NT2/D1 (cell line): ENCODE results near the gene XIRP1.

ENCODE experiments used
- DNase-seq: peaks from one replicate; pipeline ENCODE4 v3.0.0-alpha.2; 2011; ENCODE audit warnings: low read depth, low spot score
- H3K27me3 ChIP-seq: 2 replicates; pipeline ENCODE4 v1.6.0; 2011; ENCODE audit warnings: mild to moderate bottlenecking; ENCODE audit not compliant: insufficient read length, insufficient read depth
- H3K36me3 ChIP-seq: 2 replicates; pipeline ENCODE4 v1.6.1; 2011; ENCODE audit warnings: mild to moderate bottlenecking, low read length, mixed read lengths; ENCODE audit not compliant: insufficient read depth, insufficient read length
- H3K4me1 ChIP-seq: 2 replicates; pipeline ENCODE4 v1.5.1; 2011; ENCODE audit not compliant: insufficient read depth, insufficient read length
- H3K4me3 ChIP-seq: 2 replicates; pipeline ENCODE4 v1.5.1; 2011; ENCODE audit warnings: low read depth; ENCODE audit not compliant: insufficient read length
- H3K9ac ChIP-seq: 2 replicates; pipeline ENCODE4 v1.6.0; 2011; ENCODE audit warnings: low read depth; ENCODE audit not compliant: insufficient read length
- H3K9me3 ChIP-seq: 2 replicates; pipeline ENCODE4 v1.5.1; 2011; ENCODE audit warnings: mild to moderate bottlenecking, low read length; ENCODE audit not compliant: insufficient read depth
- SUZ12 ChIP-seq: IDR thresholded peaks from 2 replicates; pipeline ENCODE4 v1.6.1; 2011; ENCODE audit not compliant: insufficient read length, insufficient read depth; ENCODE audit errors: extremely low read depth
- YY1 ChIP-seq: IDR thresholded peaks from 2 replicates; pipeline ENCODE4 v1.6.1; 2011; ENCODE audit not compliant: insufficient read length, insufficient read depth
- ZNF274 ChIP-seq: IDR thresholded peaks from 2 replicates; pipeline ENCODE4 v1.6.1; 2011; ENCODE audit warnings: mild to moderate bottlenecking, low read depth, low read length

The XIRP1 gene

DNA sequence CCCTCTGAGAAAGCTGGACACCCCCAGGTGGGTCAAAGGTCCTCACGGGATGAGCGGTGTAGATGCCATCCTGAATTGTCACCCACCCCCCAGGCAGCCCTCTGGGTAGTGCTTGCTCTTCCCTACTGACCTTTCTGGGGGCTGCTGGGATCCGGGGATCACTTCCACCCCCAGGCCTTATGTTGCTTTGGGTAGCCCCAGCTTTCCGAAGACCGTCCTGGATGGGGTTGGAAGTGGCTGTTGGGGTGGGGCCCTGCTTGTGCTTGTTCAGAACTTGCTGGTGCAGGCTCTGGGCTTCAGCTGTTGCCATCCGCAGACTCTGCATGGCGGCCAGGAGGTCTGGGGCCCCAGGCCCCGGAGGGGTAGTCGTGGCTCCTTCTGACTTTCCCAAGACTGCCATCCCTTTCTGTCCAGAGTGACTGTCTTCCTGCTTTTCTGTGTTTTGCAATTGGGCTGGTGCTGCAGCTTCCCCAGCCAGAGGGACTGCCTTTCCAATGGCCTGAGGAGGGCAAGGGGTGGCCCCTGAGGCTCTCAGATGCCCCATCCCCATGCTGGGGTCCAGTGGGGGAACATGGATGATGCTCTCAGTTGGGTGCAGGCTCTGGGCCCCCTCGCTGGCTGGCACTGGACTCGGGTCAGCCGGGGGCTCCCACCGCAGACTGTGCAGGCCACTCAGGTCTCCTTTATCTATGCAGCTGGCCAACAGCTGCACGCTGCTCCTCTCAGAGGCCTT, 6.3 kb downstream of the XIRP1 start:
- no peak for DNase-seq
- Histone ChIP-seq H3K36me3 (no peaks in the 10 kb centered on the region), H3K9me3 (no peaks in the 10 kb centered on the region), H3K9ac (no peak overlapping the region), H3K4me3 (no peak overlapping the region), H3K27me3 (no peaks in the 10 kb centered on the region), H3K4me1 (peaks cover 5% of the 10 kb centered on the region)
- TF ChIP-seq SUZ12: no peak

DNA sequence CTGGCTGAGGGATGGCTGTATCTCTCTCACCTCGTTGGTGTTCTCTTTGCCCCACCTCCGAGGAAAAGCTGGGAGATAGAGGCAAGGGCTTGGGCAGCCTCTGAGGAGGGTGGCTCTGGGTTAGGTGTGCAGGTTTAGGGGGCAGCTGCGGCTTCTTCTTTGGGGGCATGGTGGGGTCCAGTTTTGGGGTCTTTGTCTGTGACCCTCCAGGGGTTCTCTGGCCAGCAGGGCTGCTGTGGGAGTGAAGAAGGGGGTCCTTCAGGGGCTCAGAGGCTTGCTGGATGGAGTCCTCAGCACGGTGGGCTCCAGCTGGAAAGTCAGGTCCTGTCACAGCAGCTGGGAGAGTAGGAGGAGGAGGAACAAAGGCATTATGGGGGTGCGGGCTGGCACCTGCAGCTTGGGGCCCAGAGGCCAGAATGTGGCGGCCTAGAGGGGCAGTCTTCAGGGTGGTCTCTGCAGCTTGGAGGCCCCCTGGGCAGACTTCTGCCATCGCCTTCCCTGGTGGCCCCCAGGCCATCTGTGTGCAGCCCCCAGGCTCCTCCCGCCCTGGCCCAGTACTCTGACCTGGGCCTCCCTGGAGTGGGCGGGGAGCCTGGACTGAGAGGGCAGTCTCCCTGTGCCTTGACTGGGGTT, 7.0 kb downstream of the XIRP1 start:
- TF ChIP-seq ZNF274: no peak
- no peak for TF ChIP-seq YY1
- no peak for TF ChIP-seq SUZ12
- Histone ChIP-seq H3K4me1 (peaks cover under 1% of the 10 kb centered on the region), H3K27me3 (peaks cover under 1% of the 10 kb centered on the region), H3K36me3 (no peaks in the 10 kb centered on the region), H3K4me3 (no peak overlapping the region), H3K9me3 (no peaks in the 10 kb centered on the region), H3K9ac (no peak overlapping the region)
- no peak for DNase-seq

DNA sequence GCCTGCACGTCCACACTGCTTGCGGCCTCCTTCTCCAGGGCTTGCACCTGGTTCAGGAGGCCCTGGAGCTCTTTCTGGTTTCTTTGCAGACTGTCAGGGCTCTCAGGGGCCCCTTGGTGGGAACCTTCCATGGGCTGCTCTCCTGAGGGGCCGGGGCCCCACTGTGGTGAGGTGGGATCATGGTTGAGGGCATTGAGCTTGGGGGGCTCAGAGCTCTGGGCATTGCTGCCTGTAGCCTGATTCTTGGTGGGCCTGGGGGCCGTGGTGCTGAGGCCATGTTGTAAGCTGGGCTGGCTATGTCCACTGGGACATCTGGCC, 7.5 kb downstream of the XIRP1 start:
- Histone ChIP-seq H3K9me3 (no peaks in the 10 kb centered on the region), H3K4me1 (peaks cover 4% of the 10 kb centered on the region), H3K27me3 (peaks cover 5% of the 10 kb centered on the region), H3K9ac (no peak overlapping the region), H3K4me3 (no peak overlapping the region), H3K36me3 (no peaks in the 10 kb centered on the region)
- no peak for TF ChIP-seq ZNF274
- TF ChIP-seq YY1: no peak
- TF ChIP-seq SUZ12: no peak
- DNase-seq: no peak

DNA sequence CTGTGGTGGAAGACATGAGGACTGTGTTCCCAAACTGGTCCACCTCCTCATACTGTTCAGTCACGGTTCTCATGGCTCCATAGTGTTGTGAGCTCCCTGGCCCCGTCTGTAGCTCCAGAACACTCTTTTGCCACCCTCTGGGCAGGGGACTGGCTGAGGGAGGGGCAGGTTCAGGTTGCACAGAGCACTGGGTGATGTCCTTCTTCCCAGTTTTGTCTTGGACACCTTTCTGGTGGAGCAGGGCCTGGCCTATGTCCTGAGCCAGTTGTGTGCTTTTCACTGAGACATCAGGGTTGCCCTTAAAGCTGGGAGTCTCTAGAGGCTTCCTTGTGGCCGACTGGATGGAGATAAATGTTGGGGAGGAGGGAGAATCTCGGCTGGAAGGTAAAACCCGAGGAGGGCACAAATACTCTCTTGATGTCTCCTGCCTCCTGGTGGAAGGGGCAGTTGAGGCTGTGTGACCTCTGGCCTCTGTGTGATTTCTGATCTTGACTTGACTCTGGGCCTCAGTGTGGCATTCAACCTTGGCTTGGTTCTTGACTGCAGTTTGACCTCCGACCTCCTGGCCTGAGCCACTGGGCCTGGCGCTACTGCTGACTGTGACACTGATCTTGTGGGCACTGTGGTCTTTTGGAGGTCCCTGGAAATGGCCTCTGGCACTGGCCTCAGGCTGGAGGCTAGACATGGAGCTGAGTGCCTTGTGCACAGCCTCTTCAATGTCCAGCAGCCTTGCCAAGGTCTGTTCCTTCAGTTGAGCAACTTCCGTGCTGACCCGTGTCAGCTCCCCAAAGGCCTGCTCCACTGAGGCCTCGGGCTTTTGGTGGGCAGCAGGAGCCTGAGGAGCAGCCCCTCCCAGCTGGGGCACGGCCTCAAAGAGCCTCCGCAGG, 8.1 kb downstream of the XIRP1 start:
- peaks cover 4% of the 10 kb centered on the region for H3K4me1 ChIP-seq
- no peaks in the 10 kb centered on the region for H3K36me3 ChIP-seq
- TF ChIP-seq SUZ12 (no peak), ZNF274 (no peak)
- no peaks in the 10 kb centered on the region for H3K9me3 ChIP-seq
- H3K4me3 ChIP-seq: no peak overlapping the region
- peaks cover 11% of the 10 kb centered on the region for H3K27me3 ChIP-seq
- DNase-seq: no peak
- H3K9ac ChIP-seq: no peak overlapping the region

DNA sequence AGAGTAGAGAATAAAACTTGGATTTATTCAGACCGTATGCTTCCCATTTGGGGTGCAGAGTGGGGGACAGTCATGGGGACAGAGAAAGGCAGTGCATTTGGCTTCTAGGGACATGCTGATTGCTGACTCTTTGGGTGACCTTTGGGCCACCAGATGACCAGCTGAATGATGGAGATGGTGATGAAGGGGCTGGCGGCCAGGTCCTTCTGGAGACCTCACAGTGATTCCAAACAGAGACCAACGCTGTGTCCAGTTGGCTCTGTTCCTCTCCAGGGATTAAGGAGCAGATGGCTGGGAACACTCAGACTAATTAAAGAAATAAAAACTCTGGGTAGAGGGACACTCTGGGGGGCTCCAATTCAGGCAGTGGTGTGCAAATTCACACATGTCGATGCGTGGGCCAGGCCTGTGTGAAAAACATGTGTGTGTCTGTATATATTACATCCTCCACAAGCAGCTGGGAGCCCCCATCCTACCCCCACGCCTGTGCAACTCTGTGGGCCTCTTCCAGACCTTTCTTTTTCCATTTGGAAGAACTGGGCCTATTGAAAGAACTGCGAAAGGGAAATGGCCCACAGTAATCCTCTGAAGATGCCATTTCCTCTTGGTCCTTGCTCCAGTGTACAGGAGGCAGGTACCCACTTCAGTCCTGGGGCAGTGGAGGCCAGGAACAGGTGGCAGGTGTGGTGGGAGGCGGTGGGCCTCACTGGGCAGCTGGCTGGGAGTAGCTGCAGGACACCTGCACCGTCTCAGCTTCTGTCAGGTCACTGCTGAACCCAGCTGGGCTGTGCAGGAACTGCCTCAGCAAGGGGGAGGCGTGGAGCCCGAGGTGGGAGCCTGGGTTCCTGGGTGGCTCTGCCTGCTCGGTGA, 8.9 kb downstream of the XIRP1 start:
- no peak overlapping the region for H3K4me3 ChIP-seq
- H3K36me3 ChIP-seq: no peaks in the 10 kb centered on the region
- DNase-seq: no peak
- H3K9ac ChIP-seq: no peak overlapping the region
- no peaks in the 10 kb centered on the region for H3K9me3 ChIP-seq
- H3K27me3 ChIP-seq: peaks cover 20% of the 10 kb centered on the region
- peaks cover 9% of the 10 kb centered on the region for H3K4me1 ChIP-seq
- no peak for TF ChIP-seq SUZ12
- no peak for TF ChIP-seq YY1
- TF ChIP-seq ZNF274: no peak

DNA sequence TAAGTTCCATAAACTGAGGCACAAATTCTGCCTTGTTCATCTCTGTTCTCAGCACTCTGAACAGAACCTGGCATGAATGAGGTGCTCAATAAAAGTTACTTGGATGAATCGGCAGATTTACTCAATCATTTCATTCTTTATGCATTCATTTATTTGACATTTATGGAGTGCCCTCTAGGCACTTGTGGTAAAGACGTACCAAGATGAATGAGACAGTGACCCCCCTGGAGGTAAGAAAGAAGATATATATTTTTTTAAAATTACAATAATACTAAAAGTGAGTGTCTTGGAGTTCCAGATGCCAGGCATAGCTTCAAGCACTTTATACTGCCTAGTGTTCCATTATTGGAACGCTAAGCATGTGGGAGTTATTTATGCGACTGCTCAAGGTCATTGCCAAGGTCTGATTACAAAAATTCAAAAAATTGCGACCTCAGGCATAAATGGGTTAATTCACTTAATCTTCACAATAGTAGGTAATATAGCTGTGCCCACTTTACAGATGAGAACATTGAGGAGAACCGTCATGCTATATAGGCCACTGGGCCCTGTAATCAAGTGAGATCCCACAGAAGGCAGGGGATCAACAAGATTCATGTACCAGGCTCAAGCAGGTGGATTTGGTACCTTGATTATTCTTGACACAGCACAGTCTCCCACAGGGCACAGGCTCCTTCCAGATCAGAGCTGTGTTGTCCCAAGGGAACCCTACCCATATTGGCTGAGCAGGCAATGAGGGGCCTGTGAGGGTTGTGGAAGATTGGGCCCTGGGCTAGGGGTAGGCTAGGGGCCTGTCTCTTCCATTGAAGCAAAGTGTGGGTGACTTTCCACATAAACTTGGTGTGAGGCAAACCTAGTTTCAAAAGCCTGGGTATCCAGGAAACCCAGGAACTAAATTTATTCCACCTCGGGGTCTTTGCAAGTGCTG, 10.7 kb downstream of the XIRP1 start:
- peaks cover 20% of the 10 kb centered on the region for H3K27me3 ChIP-seq
- DNase-seq: no peak
- H3K4me3 ChIP-seq: no peak overlapping the region
- no peak overlapping the region for H3K9ac ChIP-seq
- H3K36me3 ChIP-seq: no peaks in the 10 kb centered on the region
- TF ChIP-seq YY1: no peak
- TF ChIP-seq SUZ12: no peak
- TF ChIP-seq ZNF274: no peak
- H3K4me1 ChIP-seq: peaks cover 13% of the 10 kb centered on the region
- no peaks in the 10 kb centered on the region for H3K9me3 ChIP-seq
